Activated effector memory CD4-positive, alpha-beta T cell treated with Interleukin-2 at 50 U/mL for 16 hours (primary cell): Measurements from ENCODE around the gene PRUNE2.

Experiments
- DNase-seq: peaks from one replicate; pipeline ENCODE4 v3.0.0-alpha.2; 2020

PRUNE2 gene

DNA sequence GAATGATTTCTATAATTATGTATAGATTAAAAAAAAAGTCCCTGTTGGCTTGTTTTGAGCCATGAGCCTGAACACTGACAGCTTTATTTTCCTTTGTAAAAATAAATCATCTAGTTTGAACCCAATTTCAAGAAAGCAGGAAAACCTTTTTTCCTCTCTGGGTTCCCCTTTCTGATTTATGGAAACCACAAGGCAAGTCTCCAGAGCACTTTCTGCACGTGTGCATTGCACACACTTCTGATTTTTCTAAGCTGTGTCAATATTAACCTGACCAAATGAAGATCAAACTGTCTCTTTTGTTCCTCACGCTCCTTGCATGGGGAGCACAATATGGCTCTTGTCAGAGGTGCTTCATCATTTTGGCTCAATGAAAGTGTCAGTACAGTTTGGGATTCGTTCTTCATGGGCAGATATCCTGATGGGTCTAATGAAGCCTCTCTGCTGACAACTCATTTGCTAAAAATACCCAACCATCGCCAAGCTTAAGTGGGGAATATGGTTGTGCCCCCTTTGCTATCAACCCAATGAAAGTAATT, 180.8 kb downstream of the PRUNE2 start:
- no peak for DNase-seq

DNA sequence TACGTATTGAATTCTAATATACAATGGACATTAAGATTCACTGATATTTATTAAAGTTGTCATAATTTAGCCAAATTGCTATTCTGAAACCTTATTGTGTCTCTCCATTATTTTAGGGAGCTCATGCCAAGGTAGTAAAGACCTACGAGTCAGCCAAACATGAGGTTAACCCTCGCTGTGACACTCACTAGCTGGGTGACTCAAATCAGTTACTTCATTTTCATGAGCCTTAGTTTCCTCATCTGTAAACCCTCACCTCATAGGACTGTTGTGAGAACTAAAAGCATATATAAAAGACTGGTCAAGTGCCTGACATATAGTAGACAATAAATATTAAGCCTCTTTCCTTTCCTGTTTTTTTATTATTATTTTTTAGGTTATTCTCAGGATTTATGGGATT, 185.7 kb downstream of the PRUNE2 start:
- no peak for DNase-seq

DNA sequence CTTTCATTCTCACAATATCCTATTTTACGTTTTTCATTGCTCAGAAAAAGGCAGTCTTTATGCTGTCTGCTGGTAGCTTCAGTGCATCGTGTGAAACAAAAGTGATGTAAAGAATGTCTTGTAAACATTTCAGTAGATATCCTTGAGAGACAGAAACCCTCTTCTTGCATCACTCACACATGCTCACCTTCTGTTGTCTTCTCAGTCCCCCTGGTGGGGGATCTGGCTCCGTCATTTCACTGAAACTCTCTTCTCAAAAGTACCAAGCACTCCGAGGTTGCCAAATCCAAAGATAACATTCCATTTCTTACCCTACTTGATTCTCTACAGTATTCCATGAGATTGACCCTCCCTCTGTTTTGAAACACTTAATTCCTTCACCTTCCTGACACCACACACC, 187.7 kb downstream of the PRUNE2 start:
- no peak for DNase-seq

DNA sequence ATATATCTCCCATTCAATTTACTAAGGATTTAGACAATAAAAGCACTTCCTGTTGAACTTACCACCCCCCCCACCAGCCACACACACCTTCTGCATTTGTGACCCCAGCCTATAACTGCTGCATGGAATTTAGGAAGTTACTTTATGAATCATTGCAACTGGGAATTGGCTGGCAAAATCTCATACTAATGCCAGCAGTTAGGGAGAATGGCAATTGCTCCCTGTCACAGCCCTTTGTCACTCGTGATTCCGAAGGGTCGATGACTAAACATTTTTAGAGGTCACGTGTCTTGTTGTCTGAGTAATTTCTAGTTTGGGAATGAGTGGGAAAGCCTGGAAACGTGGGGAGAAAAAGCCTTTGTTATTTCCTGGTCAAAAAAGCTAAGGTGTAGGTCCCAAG, 188.3 kb downstream of the PRUNE2 start:
- no peak for DNase-seq

DNA sequence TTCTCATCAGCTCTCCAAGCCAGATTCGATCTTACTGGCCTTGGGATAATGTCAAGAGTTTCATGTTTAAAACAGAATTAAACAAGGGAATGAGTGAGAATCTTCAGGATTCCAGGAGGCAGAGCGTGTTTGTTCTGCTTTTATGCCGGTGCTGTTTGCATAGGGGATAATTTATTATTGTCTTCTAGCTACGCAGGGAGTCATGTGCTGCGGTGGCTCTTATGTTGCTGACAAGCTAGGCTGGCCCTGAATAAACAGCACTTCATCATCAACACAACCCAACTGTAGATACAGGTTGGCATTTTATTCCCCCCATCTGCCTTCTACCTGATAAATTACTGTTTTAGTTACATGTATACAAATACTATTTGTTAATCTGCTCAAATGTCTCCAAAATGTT, 188.7 kb downstream of the PRUNE2 start:
- no peak for DNase-seq

DNA sequence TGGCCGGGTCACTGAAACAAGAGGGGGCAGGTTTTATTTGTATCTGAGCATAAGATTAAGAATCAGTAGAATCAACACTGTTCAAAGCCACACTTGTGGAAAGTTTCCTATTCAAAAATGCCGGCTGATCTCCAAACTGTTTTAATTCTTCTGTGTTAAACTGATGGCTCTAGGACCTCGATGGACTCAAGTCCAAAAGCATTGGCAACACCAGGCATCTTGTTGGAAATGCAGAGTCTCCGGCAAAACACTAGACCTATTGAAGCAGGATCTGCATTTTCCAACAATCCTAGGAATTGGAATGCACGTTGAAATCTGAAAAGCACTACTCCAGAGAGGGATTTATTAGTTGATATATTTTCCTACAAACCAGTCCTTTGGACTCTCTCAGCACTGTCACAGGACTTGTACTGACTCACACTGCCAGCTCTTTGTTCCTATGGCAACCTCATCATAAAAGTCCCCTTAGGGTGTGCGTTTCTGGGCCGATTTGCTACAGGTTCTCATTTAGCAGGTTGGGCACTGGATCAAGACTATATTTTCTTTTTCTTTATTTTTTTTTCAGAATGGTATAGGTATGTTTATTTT, 189.7 kb downstream of the PRUNE2 start:
- no peak for DNase-seq

DNA sequence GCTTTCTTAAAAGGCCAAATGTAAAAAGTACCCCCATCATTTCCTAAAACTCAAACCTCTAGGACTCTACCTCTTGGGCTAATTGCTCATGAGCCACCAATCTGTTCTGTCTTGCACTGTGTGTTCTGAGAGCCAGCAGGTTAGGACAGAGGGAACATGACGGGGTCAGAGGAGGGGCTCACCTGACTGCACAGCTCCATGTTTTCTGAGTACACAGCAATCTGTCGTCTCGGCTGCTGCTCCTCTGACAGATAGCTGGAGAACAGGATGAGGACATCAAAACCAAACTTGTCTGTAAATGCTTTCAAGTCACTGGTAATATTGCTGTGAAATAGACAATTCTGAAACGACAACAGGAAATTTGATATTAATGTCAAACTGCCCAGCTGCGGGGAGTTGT, 192.5 kb downstream of the PRUNE2 start:
- DNase-seq = no peak

DNA sequence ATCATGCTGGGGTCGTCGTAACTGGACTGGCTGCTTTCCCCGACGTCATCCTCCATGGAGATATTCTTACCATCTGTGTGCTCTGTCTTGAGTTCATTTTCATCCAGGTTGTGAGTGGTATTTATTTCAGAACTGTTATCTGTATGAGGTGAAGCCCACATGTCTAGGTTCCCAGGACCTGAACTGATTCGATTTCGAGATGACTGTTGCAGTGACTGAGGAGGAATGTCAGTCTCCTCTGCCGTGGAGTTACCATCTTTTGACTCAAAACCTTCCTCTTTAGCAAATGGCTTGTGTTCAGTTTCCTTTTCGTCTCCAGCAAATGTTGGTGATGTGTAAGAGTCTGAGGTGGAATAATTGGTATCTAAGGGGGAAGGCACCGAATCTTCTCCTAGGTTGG, 196.9 kb downstream of the PRUNE2 start:
- no peak for DNase-seq

DNA sequence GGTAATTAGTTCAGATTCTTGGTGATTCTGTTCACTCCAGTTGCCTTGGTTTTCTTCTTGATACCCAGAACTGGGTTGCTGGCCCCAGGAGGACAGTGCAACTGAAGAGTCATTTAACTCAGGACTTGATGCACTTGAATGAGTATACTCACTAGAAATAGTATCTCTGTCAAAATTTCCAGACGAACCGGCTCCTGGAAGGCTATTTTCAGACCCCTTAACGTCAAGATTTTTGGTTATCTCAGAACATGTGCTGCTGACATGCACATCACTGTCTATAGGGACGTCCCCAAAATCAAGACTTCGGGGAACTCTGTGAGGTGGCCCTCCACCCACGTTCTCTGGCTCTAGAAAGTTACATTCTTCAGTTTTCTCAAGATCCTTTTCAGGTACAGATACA, 198.4 kb downstream of the PRUNE2 start:
- DNase-seq = no peak

DNA sequence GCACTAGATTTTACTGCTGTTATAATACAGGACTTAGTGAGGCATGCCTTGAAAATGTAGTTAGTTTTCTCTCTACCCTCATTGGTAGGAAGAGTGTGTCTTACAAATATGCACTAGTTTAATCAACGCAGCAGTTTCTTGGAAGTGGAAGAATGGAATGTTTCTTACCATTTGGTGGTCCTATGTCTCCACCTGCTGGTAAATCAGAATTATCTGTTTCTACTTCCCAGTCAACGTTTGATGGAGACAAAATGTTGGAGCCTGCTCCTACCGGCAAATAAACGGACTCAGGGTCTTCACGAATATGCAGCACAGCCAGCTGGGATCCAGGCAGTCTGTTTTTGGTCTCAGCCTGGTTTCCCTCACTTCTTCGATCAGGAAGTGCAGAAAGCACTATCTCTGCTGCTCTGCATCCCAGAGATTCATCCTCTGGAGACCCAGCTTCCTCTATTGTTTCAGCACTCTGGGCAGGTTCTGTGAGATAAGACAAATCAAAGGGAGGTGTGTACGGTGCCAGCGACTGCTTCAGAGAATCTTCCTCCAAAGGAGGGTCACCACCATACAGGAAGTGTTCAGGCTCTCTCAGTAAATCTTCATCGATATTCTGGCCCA, 201.2 kb downstream of the PRUNE2 start:
- DNase-seq = no peak

DNA sequence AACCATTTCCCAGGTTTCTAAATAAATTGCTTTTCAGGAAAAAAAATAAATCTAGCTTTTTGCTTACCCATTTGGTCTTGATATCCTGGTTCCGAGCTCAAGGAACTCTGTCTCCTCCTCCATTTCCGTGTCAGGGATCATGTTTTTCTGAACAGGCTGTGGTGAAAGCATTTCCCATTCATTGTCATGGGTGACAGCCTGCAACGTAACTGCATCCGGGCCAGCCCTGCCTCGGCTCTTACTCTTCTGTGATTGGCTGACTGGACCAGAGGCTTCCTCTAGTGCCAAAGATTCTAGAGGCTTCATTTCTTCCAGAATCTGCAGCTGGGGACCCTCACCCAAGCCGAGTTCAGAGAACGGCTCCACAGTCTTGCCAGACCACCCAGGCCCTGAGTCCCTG, 202.6 kb downstream of the PRUNE2 start:
- no peak for DNase-seq

DNA sequence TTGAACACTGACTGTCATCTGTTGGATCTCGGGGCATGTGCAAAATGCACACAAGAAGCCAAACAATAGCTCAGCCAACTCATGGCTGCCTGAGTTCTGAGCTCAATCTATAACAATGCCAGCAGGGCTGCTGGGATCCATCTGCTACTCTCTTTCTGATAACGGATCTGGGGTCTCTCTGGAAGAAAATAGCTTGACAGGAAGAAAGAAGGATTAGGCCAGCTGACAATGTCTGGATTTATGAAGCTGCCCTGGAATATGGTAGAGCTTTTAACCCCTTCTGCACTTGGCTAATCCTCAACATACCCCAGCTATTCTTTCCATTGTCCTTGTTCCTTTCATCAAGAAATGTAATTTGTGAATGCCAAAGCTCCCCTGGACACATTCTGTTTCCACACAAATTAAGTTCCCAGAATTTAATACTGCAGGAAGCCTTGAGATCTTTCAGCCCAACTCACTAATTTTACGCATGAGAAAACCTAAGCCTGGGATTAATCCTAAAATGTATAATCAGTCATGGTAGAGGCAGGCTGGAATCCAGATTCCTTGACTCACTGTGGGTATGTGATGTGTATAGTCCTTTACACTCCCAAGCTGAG, 204.4 kb downstream of the PRUNE2 start:
- no peak for DNase-seq

DNA sequence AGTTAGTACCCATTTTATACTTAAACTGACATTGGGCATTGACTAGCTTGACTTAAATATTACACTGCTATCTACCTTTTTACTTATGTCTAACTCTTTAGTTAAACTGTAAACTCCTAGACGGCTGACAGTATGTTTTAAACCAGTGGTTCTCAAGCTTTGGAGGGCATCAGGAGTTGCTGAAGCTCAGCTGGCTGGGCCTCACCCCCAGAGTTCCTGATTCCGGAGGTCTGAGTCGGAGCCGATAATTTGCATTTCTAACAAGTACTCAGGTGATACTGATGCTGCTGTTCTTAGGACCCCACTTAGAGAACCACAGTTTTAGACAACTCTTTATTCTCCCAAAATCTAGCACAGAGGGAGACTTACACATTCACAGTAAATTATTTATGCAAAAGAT, 205.0 kb downstream of the PRUNE2 start:
- DNase-seq = no peak

DNA sequence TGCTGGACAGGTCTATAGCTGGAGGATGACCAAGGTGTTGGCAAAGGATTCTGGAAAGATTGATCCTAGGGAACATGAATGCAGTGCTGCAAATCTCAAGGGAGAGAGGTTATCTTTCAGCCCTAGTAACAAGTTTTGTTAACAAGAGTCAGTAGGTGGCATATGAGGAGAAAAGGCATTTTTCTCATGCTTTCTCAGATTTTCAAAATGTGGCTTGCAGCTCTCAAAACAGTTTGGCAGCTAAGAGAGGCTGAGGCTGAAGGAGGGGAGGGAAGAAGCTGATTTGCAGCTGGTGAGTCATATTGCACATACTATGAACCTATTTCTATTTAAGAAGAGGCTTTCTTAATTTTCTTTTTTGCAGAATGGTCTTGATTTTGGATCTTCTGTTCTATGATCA, 205.9 kb downstream of the PRUNE2 start:
- no peak for DNase-seq

DNA sequence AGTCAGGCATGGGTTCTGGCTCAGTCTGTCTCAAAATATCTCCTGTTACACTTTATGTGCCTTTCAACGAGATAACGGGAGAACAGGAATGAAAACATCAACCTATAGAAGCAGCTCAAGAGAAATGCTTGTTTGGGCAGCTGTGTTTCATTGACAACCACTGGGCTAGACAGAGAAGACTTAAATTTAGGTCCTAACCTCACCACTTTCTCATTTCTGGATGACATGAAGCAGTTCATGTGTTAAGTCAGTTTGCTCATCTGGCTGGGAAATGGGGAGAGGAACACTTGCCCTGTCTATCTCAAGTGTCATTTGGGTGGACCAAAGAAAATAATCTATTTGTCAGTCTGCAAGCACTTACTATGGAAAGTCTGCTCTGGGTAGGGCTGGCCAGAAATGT, 208.4 kb downstream of the PRUNE2 start:
- no peak for DNase-seq

DNA sequence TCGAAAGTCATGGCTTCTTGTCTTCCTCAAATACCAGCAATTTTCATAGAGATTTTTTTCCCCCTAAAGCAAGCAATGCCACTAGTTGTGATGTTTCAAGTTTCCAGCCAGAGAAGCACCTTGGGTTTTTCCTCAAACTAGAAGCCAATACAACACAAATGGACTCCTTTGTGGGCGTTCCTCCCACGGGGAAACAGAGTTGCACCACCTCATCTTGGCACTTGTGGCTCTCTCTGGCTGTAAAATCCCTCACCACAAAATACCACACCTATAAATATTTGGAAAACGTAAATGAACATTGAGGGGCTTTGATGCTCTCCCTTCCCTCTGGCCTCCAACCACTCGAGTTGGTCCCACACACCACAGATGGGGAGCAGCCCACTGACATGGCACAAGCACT, 208.8 kb downstream of the PRUNE2 start:
- DNase-seq = no peak

DNA sequence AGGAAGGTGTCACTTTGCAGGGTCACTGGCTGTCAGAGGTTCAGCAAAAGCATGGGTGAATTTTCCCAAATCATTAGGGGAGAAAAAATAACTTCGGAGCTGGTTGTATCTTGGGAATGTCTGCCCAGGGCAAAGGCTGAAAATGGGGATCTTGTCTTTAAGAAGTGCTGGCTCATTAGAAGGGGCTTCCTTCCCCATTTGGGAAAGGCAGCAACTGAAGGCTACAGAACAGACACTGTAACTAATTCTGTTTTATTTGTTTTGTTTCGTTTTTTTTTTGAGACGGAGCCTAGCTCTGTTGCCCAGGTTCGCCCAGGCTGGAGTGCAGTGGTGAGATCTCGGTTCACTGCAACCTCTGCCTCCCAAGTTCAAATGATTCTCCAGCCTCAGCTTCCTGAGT, 212.0 kb downstream of the PRUNE2 start:
- no peak for DNase-seq

DNA sequence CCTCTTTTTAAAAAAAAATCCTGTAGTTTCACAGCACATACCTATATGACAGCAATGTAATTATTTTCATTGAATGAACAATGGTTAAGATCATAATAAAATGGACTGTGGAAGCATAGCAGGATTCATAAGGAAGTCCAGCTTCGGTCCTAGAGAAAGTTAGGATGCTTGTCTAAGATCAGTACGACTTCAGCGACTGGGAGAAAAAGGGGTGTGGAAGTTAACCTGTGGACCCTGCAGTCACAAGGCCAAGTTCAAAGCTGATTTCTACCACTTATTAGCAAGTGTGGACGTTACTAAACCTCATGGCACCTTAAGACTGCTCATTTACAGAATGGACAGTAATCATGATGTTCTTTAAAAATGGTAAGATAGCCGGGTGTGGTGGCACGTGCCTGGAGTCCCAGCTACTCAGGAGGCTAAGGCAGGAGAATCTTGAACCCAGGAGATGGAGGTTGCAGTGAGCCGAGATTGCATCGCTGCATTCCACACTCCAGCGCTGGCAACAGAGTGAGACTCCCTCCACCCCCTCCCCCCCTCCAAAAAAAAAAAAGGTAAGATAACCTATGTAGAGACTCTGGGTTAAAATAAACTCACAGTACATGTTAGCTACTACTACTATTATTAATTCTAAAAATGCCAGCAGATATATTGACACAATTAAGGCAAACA, 213.3 kb downstream of the PRUNE2 start:
- DNase-seq = no peak

DNA sequence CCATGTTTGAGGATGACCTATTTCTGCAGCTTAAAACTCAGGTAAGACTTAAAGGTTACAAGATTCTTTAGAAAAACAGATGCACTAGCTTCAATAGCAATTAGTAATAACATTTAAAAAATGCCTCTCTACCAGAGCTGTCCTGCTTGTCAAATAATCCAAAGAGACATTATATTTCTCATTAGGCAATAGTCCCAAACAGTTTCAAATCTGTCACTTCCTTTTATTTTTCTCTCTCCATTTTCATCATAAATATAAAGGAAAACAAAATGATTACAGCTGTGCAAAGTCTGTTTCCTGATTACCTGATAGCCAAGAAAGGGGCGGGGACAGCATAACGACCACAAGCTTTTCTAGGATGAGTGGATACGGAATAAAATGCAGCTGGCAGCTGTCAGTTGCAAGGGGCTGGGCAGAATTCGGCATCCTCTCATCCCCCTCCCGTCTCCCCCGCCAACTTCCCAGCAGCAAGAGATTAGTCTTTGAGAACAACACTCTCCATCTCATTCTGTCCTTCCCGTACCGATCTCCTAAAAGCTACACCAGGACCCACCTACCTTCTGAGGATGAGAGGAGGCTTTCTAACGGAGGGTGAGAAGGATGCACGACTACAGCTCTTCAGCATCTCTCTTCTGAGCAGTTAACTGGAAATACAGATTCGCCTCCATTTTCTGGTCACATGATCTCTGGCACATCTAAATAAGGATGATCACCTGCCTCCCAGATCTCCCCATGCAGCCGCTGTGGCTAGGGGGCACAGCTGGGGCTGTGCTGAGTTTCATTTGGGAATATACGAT, 214.2 kb downstream of the PRUNE2 start:
- DNase-seq = no peak

DNA sequence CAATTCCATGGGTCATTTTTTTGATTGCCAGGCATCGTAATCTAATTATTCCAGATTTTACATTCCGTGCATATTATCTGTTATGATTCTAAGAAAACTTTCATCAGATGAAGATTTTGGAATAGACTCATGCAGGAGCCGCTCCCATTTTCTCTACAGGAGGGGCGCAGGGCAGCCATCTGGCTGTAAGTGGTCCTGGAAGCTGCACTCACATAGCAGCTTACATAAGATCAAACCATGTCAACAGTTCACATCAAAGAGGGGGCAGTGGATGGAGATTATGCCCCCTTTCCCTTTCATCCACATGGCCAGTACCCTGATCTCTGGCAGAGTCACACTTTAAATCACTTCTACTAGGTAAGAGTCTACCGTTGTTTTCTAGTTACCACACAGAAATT, 214.9 kb downstream of the PRUNE2 start:
- no peak for DNase-seq

DNA sequence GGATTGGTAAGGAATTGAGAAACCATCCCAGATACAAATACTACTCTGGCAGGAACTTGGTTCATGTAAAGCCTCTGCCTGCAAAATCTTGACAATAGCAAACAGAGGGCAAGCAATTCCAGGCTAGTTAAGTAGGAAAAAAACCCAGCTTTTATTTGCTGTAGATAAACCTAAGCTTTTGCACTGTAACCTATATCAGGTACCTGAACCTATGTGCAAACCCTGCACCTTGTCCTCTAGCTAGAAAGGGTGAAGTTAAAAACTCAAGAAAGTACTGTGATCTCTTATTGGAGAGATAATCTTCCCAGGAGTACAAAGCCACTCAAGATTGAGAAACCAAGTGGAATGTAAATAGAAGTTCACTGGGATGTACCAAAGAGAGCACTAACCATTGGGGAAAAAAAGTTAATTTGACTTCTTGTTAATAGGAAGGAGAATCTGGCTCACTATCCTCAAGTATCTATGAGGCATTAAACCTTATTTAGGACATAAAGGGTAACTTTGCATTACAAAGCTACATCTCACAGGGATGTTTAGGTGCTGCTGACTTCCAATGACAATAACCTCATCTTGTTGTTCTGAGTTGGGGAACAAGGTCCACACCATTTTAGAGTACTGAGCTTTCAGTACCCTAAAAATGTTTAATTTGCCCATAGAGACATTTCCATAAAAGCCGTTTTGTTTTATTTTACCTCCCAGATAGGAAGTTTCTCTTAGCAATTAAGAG, 215.5 kb downstream of the PRUNE2 start:
- no peak for DNase-seq

DNA sequence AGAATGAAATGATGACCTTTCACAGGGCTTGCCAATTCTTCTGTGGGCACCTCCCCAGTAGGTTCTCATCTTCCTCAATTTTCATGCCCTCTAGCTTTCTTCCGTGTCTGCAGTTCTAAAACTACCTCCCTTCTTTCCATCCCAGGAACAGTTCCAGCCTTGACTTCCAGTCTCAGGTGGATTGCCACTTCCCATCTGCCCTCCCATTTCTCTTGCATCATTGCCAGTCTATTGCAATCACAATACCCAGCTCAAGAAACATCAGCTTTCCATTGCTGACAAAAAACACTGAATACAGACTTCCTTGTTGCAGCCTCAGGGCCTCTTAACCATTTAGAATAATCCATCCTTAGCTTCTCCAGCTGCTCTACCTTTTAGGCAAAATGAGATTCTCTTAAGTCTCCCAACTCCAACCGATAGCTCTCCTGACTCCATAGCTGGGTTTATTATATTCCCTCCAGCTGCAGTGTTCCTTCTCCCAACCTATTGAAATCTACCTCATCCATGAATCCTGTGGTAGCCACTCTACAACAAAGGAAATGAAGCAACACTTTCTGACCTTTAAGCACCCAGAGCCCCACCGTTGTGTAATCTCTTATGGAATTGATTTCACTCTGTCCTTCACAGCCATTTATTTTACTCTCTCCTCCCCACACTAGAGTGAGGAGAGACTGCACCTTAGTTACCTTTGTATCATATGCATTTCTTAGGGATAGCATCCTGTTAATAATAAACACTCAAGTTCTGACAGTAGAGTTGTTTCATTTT, 217.3 kb downstream of the PRUNE2 start:
- DNase-seq = no peak
